HepG2 (cell line): ENCODE measurements around the gene ULBP2. TPM values are rescaled to one million over a fixed set of nuclear protein-coding genes. Genes with fewer than 3 reads are reported as not detected.
A peak's percentile ranks its signal among the peaks of the same experiment; 100 is the strongest.

ENCODE experiments used
- ATF1 ChIP-seq: IDR thresholded peaks from 2 replicates; pipeline ENCODE4 v1.6.1; 2016; ENCODE audit warnings: mild to moderate bottlenecking, control low read depth
- ATF7 ChIP-seq, 2 experiments: fragments of 450-650 bp in 1 of 2; sonication (generic) in 1 of 2; formaldehyde crosslinking in 1 of 2; IDR thresholded peaks; 2 replicates each; pipeline versions ENCODE4 v1.4.0 to v1.6.1; 2016 to 2020; ENCODE audit warnings: antibody characterized with exemption in 1 of 2, mild to moderate bottlenecking in 1 of 2, missing genetic modification reagents in 1 of 2
- CEBPG ChIP-seq: IDR thresholded peaks from 2 replicates; pipeline ENCODE4 v1.6.1; 2016
- CREM ChIP-seq, 2 experiments: sonication (generic) in 1 of 2; formaldehyde crosslinking in 1 of 2; IDR thresholded peaks; 2 replicates each; pipeline versions ENCODE4 v1.4.0 to v1.6.1; 2016 to 2020; ENCODE audit warnings: antibody characterized with exemption in 1 of 2, mild to moderate bottlenecking in 1 of 2, missing genetic modification reagents in 1 of 2
- HOXA3 ChIP-seq: sonication (generic); formaldehyde crosslinking; IDR thresholded peaks from 2 replicates; pipeline ENCODE4 v1.5.0; 2020; ENCODE audit warnings: missing genetic modification reagents
- KDM4B ChIP-seq: sonication (generic); formaldehyde crosslinking; IDR thresholded peaks from 2 replicates; pipeline ENCODE4 v1.4.0; 2020; ENCODE audit warnings: missing genetic modification reagents
- MLLT10 ChIP-seq: sonication (generic); formaldehyde crosslinking; IDR thresholded peaks from 2 replicates; pipeline ENCODE4 v1.4.0; 2020; ENCODE audit warnings: missing genetic modification reagents
- MNT ChIP-seq: fragments of 450-650 bp; IDR thresholded peaks from 2 replicates; pipeline ENCODE4 v1.6.1; 2016
- MYNN ChIP-seq: sonication (generic); formaldehyde crosslinking; IDR thresholded peaks from 2 replicates; pipeline ENCODE4 v1.4.0; 2020; ENCODE audit warnings: mild to moderate bottlenecking, low read depth, missing genetic modification reagents
- NCOA1 ChIP-seq: sonication (generic); formaldehyde crosslinking; IDR thresholded peaks from 2 replicates; pipeline ENCODE4 v1.9.0; 2021; ENCODE audit warnings: missing genetic modification reagents
- NFRKB ChIP-seq: fragments of 450-650 bp; IDR thresholded peaks from 2 replicates; pipeline ENCODE4 v1.6.1; 2017
- RAD21 ChIP-seq: fragments of 450-650 bp; formaldehyde crosslinking; IDR thresholded peaks from 2 replicates; pipeline ENCODE4 v1.5.0; 2020; ENCODE audit warnings: mild to moderate bottlenecking
- SMC3 ChIP-seq: IDR thresholded peaks from 2 replicates; pipeline ENCODE4 v1.6.1; 2011; ENCODE audit warnings: low read length, improper control_type of control experiment
- SOX6 ChIP-seq, 2 experiments: fragments of 450-650 bp in 1 of 2; sonication (generic) in 1 of 2; formaldehyde crosslinking in 1 of 2; IDR thresholded peaks; 2 replicates each; pipeline versions ENCODE4 v1.4.0 to v1.6.1; 2017 to 2020; ENCODE audit warnings: antibody characterized with exemption in 1 of 2, mild to moderate bottlenecking in 1 of 2, missing genetic modification reagents in 1 of 2
- STAG1 ChIP-seq: sonication (generic); formaldehyde crosslinking; IDR thresholded peaks from 2 replicates; pipeline ENCODE4 v1.4.0; 2020; ENCODE audit warnings: missing genetic modification reagents
- ZHX1 ChIP-seq: sonication (generic); formaldehyde crosslinking; IDR thresholded peaks from 2 replicates; pipeline ENCODE4 v1.8.1; 2022; ENCODE audit warnings: low read depth, mild to moderate bottlenecking, missing genetic modification reagents
- ZHX2 ChIP-seq, 2 experiments: sonication (generic) in 1 of 2; formaldehyde crosslinking in 1 of 2; IDR thresholded peaks; 2 replicates each; pipeline versions ENCODE4 v1.6.1 to v1.9.0; 2014 to 2022; ENCODE audit warnings: antibody characterized with exemption in 1 of 2, borderline replicate concordance in 1 of 2, inconsistent platforms in 1 of 2, low read depth in 1 of 2, missing genetic modification reagents in 1 of 2
- polyA plus RNA-seq, 8 experiments: library from polyadenylated mRNA; depleted of rRNA in 3 of 8; stranded (reverse) in 7 of 8; unstranded in 1 of 8; fragments of >200 nt; fragmentation: Illumina TruSeq in 4 of 8; extraction: Trizol in 4 of 8; gene quantifications; 2 replicates each; pipeline versions ENCODE4 v1.2.1 to v1.2.3, GENCODE V29; 2011 to 2016; ENCODE audit warnings: low read depth in 4 of 8, missing spikeins in 1 of 8, mixed read lengths in 1 of 8; ENCODE audit not compliant: insufficient read depth in 1 of 8
- total RNA-seq, 5 experiments: library from RNA; depleted of rRNA; stranded (reverse); fragments of >200 nt; fragmentation: Illumina TruSeq; extraction: Trizol; gene quantifications; 2 replicates each; pipeline ENCODE4 v1.2.3, GENCODE V29; 2016; ENCODE audit warnings: low read depth in 1 of 5

ULBP2 gene
- total and polyA plus RNA-seq, 2 of the 13 experiments (the other 11 are each of a cell fraction or from before 2014, with no cell fraction given) = not detected

GRCh38 chr6:149934249-149935156, 7.3 kb upstream of the ULBP2 start (continued):
- TF ChIP-seq ZHX1 (CRISPR knock-in tag) (0 out of 2 replicates have a peak, but pooled peaks have one; percentile 34), STAG1 (CRISPR knock-in tag) (peak; percentile 75), RAD21 (CRISPR knock-in tag) (peak; percentile 80), ZHX2 (IDR thresholded peaks at IDR 0.05; ENCODE audit: low read depth) (peak; percentile 75), ZHX2 (CRISPR knock-in tag; IDR thresholded peaks at IDR 0.05; ENCODE audit: borderline replicate concordance) (no peak), SMC3 (peak; percentile 91; the same call in 1 of the 2 replicates), CREM (IDR thresholded peaks at IDR 0.05) (peak; percentile 51), CREM (CRISPR knock-in tag; IDR thresholded peaks at IDR 0.05) (no peak), NCOA1 (no peak), SOX6 (IDR thresholded peaks at IDR 0.05) (peak; percentile 87; the same call in 1 of the 2 replicates), SOX6 (CRISPR knock-in tag; IDR thresholded peaks at IDR 0.05) (no peak), HOXA3 (peak; percentile 80), MNT (peak; percentile 51), CEBPG (CRISPR knock-in tag) (peak; percentile 48; the same call in 1 of the 2 replicates), MLLT10 (CRISPR knock-in tag) (no peak), ATF1 (CRISPR knock-in tag) (peak; percentile 76), KDM4B (CRISPR knock-in tag) (no peak), ATF7 (IDR thresholded peaks at IDR 0.05) (peak; percentile 87), ATF7 (CRISPR knock-in tag; IDR thresholded peaks at IDR 0.05) (no peak), NFRKB (peak; percentile 23; the same call in 1 of the 2 replicates), MYNN (no peak)
